Stimulated activated CD8-positive, alpha-beta memory T cell treated with anti-CD3 and anti-CD28 coated beads, Interleukin-12 subunit alpha, Interleukin-12 subunit beta, amount 100 ng/mL, for 1 hour (primary cell): ENCODE measurements around the gene CTU1.

ENCODE experiments used
- DNase-seq: peaks from one replicate; pipeline ENCODE4 v3.0.0-alpha.2; 2020; ENCODE audit warnings: low read depth

CTU1 gene

GRCh38 chr19:51103926-51104341, 4.3 kb downstream of the CTU1 start:
- no peak for DNase-seq

- DNase-seq: no peak
These were observed 5.2 kb downstream of the CTU1 start for GRCh38 chr19:51102991-51103390.

- no peak for DNase-seq
These were observed 6.9 kb downstream of the CTU1 start for GRCh38 chr19:51101171-51101865.

GRCh38 chr19:51100601-51101000, 7.6 kb downstream of the CTU1 start:
- DNase-seq: no peak

GRCh38 chr19:51099047-51099382, 9.2 kb downstream of the CTU1 start:
- no peak for DNase-seq

- no peak for DNase-seq
These were observed 9.7 kb downstream of the CTU1 start for GRCh38 chr19:51098365-51099046.

GRCh38 chr19:51097796-51098195, 10.4 kb downstream of the CTU1 start:
- no peak for DNase-seq

- peak; percentile 53 for DNase-seq
These were observed 11.0 kb downstream of the CTU1 start for GRCh38 chr19:51097166-51097738.

- no peak for DNase-seq
These were observed 11.6 kb downstream of the CTU1 start for GRCh38 chr19:51096473-51097165.

GRCh38 chr19:51094696-51095279, 13.4 kb downstream of the CTU1 start:
- no peak for DNase-seq

GRCh38 chr19:51093510-51094345, 14.5 kb downstream of the CTU1 start:
- no peak for DNase-seq

GRCh38 chr19:51093101-51093500, 15.1 kb downstream of the CTU1 start:
- DNase-seq: no peak

GRCh38 chr19:51091895-51092873, 16.0 kb downstream of the CTU1 start:
- DNase-seq: no peak

- DNase-seq: no peak
These were observed 17.1 kb downstream of the CTU1 start for GRCh38 chr19:51091126-51091525.

GRCh38 chr19:51090471-51090870, 17.7 kb downstream of the CTU1 start:
- no peak for DNase-seq

GRCh38 chr19:51089786-51090185, 18.4 kb downstream of the CTU1 start:
- DNase-seq: no peak

- no peak for DNase-seq
These were observed 21.9 kb downstream of the CTU1 start for GRCh38 chr19:51086153-51086850.

- no peak for DNase-seq
These were observed 23.7 kb downstream of the CTU1 start for GRCh38 chr19:51084505-51084904.

- DNase-seq: no peak
These were observed 24.4 kb downstream of the CTU1 start for GRCh38 chr19:51083783-51084182.

GRCh38 chr19:51083181-51083580, 25.0 kb downstream of the CTU1 start:
- no peak for DNase-seq
